ENCODE measurements around the gene TMEM123.

DNA sequence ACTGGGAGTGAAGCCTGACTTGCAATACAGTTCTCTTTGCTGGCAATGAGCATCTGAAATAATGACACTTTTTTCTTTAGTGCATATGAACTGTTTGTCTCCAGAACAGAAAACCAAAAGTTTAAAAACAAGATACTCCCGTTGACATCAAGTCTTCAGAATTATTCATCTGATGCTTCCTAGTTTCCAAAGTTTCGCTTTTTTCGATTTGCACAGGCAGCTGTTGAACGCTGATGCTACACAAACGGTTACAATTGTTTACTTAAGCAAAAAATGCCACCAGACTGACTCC, 106.2 kb downstream of the TMEM123 start:
- TF ChIP-seq, protein P1, sequence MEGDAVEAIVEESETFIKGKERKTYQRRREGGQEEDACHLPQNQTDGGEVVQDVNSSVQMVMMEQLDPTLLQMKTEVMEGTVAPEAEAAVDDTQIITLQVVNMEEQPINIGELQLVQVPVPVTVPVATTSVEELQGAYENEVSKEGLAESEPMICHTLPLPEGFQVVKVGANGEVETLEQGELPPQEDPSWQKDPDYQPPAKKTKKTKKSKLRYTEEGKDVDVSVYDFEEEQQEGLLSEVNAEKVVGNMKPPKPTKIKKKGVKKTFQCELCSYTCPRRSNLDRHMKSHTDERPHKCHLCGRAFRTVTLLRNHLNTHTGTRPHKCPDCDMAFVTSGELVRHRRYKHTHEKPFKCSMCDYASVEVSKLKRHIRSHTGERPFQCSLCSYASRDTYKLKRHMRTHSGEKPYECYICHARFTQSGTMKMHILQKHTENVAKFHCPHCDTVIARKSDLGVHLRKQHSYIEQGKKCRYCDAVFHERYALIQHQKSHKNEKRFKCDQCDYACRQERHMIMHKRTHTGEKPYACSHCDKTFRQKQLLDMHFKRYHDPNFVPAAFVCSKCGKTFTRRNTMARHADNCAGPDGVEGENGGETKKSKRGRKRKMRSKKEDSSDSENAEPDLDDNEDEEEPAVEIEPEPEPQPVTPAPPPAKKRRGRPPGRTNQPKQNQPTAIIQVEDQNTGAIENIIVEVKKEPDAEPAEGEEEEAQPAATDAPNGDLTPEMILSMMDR (IDR thresholded peaks at IDR 0.05) = no peak
- TF ChIP-seq POLR2A (IDR thresholded peaks at IDR 0.05) = no peak
